HL-60 (cell line): ENCODE data around the gene CUL1.

Source experiments
- CTCF ChIP-seq: IDR thresholded peaks from one replicate; pipeline ENCODE4 v1.5.1; 2011; ENCODE audit warnings: low read length, control low read depth, inconsistent platforms; ENCODE audit not compliant: insufficient read depth
- GABPA ChIP-seq: IDR thresholded peaks from 2 replicates; pipeline ENCODE4 v1.6.1; 2012; ENCODE audit warnings: low read depth
- TF ChIP-seq, protein P1 (sequence below): IDR thresholded peaks from 2 replicates; pipeline ENCODE4 v1.6.1; 2012; ENCODE audit warnings: low read depth; ENCODE audit not compliant: insufficient replicate concordance

GRCh38 chr7:148699024-148699781, 500 bp downstream of the CUL1 start:
- no peak for TF ChIP-seq CTCF
- no peak; the same call in 1 of the 2 replicates for TF ChIP-seq GABPA
- TF ChIP-seq, protein P1, sequence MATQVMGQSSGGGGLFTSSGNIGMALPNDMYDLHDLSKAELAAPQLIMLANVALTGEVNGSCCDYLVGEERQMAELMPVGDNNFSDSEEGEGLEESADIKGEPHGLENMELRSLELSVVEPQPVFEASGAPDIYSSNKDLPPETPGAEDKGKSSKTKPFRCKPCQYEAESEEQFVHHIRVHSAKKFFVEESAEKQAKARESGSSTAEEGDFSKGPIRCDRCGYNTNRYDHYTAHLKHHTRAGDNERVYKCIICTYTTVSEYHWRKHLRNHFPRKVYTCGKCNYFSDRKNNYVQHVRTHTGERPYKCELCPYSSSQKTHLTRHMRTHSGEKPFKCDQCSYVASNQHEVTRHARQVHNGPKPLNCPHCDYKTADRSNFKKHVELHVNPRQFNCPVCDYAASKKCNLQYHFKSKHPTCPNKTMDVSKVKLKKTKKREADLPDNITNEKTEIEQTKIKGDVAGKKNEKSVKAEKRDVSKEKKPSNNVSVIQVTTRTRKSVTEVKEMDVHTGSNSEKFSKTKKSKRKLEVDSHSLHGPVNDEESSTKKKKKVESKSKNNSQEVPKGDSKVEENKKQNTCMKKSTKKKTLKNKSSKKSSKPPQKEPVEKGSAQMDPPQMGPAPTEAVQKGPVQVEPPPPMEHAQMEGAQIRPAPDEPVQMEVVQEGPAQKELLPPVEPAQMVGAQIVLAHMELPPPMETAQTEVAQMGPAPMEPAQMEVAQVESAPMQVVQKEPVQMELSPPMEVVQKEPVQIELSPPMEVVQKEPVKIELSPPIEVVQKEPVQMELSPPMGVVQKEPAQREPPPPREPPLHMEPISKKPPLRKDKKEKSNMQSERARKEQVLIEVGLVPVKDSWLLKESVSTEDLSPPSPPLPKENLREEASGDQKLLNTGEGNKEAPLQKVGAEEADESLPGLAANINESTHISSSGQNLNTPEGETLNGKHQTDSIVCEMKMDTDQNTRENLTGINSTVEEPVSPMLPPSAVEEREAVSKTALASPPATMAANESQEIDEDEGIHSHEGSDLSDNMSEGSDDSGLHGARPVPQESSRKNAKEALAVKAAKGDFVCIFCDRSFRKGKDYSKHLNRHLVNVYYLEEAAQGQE = no peak
